Activated CD4-positive, alpha-beta T cell treated with anti-CD3 and anti-CD28 coated beads for 24 hours (primary cell): Measurements from ENCODE around the gene UNC5B.

Experiments
- DNase-seq, 2 donors: peaks; one replicate each; pipeline ENCODE4 v3.0.0-alpha.2; 2020; ENCODE audit warnings: low read depth in 2 of 2

The UNC5B gene

GRCh38 chr10:71212318-71213126 is at the start of gene UNC5B:
TSS of gene UNC5B (plus strand) at chr10:71212570. CDS start at chr10:71212986, 416 bp downstream.
- DNase-seq: peak; percentile 52 to 54

- no peak for DNase-seq
These were observed 38.9 kb upstream of the UNC5B start for GRCh38 chr10:71173466-71173865.

GRCh38 chr10:71176661-71177060 is 35.7 kb upstream of the UNC5B start:
- no peak for DNase-seq

GRCh38 chr10:71177651-71178199 is 34.6 kb upstream of the UNC5B start:
- no peak for DNase-seq

- no peak for DNase-seq
These were observed 33.5 kb upstream of the UNC5B start for GRCh38 chr10:71178880-71179279.

DNA sequence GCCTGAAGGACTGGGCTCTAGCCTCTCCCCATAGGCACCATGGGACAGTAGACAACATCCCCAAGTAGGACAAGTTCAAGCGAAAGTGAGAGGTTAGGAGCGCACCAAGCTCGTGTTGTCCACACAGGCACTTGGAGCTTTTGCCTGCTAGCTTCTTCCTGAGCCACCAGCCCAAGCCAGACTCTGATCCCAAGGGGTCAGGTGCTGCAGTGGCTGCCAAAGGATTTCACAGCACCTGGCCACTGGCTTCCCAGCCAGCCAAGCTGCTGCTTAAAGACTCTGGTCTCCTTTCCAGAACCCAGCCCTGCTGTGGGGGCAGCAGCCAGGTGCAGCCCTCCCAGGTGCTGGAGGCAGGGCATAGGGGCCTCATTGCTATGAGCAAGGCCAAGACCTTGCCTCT is 33.0 kb upstream of the UNC5B start:
- no peak for DNase-seq

DNA sequence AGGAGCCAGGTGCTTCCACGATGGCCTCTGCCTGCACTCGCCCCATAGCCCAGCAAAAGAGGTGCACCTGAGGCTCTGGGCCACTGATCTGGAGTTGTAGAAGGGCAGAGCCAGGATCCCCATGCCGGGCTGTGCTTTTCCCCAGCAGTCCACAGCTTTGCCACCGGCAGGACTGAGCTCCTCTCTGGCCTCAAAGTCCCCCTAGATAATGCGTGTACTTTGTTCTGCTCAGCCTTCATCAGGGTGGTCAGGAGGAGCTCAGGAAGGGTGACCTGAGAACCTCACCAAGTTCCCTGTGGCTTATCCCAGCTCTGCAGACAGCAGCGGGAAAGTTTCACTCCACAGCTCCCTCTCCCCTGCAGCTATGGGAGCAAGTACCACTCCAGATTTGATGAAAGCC is 27.9 kb upstream of the UNC5B start:
- DNase-seq: no peak

DNA sequence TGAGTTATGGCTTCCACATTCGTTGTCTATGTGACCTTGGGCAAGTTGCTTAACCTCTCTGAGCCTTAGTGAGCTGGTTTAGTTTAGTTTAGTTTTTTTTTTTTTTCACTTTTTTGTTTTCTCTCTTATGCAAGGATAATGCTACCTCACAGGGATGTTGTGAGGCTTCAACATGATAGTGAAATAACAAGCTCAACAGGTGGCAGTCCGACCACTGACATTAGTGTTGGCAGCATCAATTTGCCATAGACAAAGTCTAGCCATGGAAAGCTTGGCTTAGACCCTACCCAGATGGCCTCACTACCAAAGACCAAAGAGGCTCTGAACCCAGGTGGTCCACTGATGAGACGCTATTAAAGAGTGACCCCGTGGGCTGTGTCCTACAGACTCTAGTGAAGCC is 27.2 kb upstream of the UNC5B start:
- no peak for DNase-seq

- DNase-seq: no peak
These were observed 25.2 kb upstream of the UNC5B start for GRCh38 chr10:71187197-71187596.

DNA sequence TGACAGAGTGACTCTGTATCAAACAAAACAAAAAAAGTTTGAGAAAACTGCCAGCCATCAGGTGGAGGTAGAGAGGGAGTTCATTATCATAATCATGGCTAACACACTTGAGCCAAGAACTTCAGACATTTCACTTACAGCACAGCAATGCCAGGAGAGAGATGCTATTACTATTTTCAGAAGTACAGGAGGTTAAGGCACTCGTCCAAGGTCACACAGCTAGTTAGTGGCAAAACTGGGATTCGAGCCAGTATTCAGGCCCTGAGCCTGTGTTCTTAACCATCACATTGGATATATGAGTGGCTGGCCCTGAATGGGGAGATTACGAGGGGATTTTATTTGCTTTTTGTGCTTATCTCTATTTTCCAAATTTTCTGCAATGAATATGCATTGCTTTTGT is 24.8 kb upstream of the UNC5B start:
- DNase-seq: no peak

DNA sequence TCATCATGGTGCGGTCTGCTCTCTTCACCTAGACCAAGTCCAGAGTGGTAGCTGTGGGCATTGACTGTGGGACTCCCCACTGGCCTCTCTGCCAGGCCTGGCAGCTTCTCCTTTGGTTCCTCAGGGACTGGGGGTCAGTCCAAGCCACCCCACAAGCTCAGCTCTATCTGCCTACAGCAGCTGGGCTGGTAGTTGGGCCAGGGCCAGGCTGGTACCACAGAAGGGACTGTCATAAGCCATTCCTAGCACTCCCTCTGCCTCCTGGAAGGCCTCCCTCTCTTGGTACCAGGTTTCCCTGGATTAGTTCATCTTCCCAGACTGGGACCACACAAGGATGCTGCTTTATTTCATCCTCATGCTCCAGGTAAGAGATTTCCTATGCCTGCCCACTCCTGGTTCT is 24.2 kb upstream of the UNC5B start:
- no peak for DNase-seq

GRCh38 chr10:71191019-71191418 is 21.4 kb upstream of the UNC5B start:
- no peak for DNase-seq

DNA sequence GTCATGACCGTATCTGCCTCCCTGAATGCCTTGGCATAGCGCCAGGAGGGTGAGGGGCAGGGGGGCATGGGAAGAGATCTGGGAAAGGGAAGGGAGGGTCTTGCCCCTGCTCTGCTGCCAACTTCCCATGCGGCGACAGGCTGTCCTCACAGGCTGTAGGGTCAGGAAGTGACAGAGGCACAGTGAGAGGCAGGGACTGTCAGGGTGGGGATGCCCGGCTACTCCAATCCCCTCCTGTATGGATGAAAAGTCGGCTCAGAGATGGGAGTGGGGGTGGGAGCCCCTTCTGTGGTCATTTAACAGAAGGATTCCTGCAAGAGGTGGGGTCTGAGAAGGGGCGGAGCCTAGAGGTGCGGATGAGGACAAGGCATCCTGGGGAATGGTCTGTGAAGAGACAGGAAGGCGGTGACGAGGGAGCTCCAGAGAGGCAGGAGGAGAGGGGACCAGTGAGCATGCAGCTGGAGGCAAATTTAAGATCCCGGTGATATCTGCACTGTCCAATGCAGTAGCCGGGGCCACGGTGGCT is 20.8 kb upstream of the UNC5B start:
- DNase-seq: no peak

DNA sequence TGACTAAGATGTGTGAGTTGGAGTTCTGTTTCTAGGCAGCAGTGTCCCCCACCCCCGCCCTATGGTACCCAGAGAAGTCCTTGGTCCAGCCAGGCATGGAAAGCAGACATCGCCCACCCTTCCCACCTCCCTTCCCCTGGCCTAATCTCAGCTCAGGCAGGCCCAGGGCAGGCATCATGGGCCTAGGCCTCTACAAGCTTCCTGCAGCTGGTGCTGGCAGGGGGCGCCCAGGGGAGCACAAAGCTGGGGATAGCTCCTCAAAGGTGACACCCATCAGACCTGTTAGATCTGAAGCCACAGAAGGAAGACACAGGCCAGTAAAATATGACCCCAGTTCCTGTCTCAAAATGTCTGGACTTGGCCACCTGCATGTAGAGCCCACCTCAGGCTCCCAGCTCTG is 18.9 kb upstream of the UNC5B start:
- DNase-seq: no peak

DNA sequence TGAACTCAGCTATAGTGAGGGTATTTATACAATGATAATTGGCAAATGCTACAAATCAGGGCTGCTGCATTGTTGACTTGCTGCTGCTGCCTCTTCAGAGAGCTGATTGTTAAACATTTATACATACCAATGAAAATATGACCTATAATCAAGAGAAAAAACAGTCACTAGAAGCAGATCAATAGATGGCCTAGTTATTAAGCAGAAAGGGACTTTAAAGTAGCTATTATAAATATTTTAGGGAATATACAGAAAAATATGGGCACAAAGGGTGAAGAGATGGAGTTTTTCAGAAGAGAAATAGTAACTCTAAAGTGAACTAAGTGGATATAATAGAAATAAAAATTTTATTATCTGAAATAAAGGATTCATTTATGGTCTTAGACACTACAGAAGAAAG is 14.4 kb upstream of the UNC5B start:
- DNase-seq: no peak

- DNase-seq: no peak
These were observed 10.5 kb upstream of the UNC5B start for GRCh38 chr10:71201849-71202248.

DNA sequence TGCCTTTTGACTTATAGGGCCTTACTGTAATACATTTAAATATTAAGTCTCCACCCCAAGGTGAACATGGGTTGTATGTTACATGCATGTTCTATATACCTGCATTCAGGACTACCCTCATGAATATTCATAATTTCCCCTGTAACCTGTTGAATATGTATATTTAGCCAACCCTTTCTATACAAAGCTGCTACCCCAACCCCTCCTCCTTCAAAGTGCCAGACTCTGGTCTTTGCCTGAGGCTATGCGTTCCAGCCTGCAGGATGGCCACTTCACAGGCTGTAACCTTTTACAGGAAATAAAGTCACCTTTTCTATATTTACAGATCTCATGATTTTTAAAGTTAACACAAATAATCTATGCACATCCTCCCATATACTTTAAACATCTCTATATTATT is 10.1 kb upstream of the UNC5B start:
- DNase-seq: no peak

DNA sequence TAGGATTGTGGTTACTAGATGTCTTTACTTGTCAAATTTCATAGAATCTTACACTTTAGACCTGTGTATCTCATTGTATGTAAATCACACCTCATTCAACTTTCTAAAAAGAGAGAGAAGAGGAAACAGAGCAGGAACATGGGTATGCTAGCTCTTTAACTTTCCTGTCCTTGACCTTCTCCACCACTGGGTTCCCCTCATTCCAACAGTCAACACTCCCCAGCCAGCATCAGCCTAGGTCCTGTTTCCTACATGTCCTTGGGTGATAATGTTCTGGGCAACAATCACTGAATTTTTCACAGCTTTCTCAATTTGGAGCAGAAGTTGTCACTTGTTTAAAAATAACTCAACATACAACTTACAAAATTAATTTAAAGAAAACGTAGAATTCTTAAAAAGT is 9.2 kb upstream of the UNC5B start:
- no peak for DNase-seq

GRCh38 chr10:71203716-71204115 is 8.7 kb upstream of the UNC5B start:
- no peak for DNase-seq

- no peak for DNase-seq
These were observed 7.6 kb upstream of the UNC5B start for GRCh38 chr10:71204746-71205145.

GRCh38 chr10:71205468-71205867 is 6.9 kb upstream of the UNC5B start:
- DNase-seq: no peak

DNA sequence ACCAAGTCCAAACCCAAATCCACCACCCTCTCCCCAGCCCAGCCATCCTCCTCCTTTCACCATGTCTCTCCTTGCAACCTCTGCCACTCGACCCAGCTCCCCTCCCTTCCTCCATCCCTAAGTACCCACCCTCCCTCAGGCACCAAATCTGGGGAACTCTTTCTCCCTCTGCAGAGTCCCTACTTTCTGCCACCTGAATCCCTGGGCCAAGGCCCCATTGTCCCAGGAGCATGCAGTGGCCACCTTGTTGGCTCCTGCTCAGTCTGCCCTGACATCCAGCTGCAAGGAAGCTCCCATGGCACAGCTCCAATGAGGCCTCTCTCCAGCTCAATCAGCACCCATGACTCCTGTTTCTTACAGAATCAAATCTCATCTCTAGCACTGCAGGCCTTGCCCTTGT is 5.5 kb upstream of the UNC5B start:
- DNase-seq: no peak

GRCh38 chr10:71207578-71207977 is 4.8 kb upstream of the UNC5B start:
- DNase-seq: no peak

- DNase-seq: no peak
These were observed 3.0 kb upstream of the UNC5B start for GRCh38 chr10:71209352-71209715.
